ENCODE data around the gene AKAP11. TPM values are rescaled to one million over a fixed set of nuclear protein-coding genes. Genes with fewer than 3 reads are reported as not detected.

The AKAP11 gene
- total and polyA plus RNA-seq, 9 of the 15 experiments (the other 6 are each of a cell fraction or from before 2014, with no cell fraction given): 2.2 to 31.3 (median 10.9) TPM

- H3K79me2 ChIP-seq (ENCODE audit: control insufficient read depth, insufficient read depth, low read length): no peaks in the 10 kb centered on the region
- 0% methylated on average over 4 of the region's 5 CpGs for WGBS (ENCODE audit: insufficient coverage, low coverage, missing lambda C conversion rate)
- POLR2A ChIA-PET: interaction anchor here (0.6 kb wide), 1 partner anchor 126 kb away, joined by 3 read pairs; no protein-coding TSS in a partner anchor
- peaks cover 0 to 2% of the 10 kb centered on the region in 2 experiments; a peak in 2 of 5 replicates for H3K27me3 ChIP-seq (ENCODE audit: control insufficient read depth in 2 of 2, insufficient read depth in 2 of 2, low read length in 2 of 2)
- DNase-seq (ENCODE audit: extremely low read depth in 1 of 4, low spot score in 3 of 4): no peak
- H3K9ac ChIP-seq (ENCODE audit: insufficient read depth in 1 of 2, low read depth in 2 of 2, low read length in 2 of 2): no peak overlapping the region
- no TSS peak for BruUV-seq (replicated peaks)
- no peaks in the 10 kb centered on the region for H3K9me1 ChIP-seq (ENCODE audit: control insufficient read depth, insufficient read depth, low read length)
- no peaks in the 10 kb centered on the region for H3K36me3 ChIP-seq (ENCODE audit: control insufficient read depth, insufficient read depth, low read length)
- no peak overlapping the region for H3K4me3 ChIP-seq
- no peak overlapping the region for H3K27ac ChIP-seq (ENCODE audit: extremely low read depth, low read depth, low read length)
- CTCF ChIA-PET (ENCODE audit: low intra/inter-chr PET ratio): no interaction called here
- in situ Hi-C loops (cut with MboI) (no loop called here), intact Hi-C loops (cut with micrococcal nuclease) (no loop called here)
- FAIRE-seq: no peak
- no peaks in the 10 kb centered on the region for H4K20me1 ChIP-seq (replicated peaks; ENCODE audit: control insufficient read depth, insufficient read depth, low read length)
- H2AFZ ChIP-seq (ENCODE audit: low read depth, low read length): no peak overlapping the region
- H3K9me3 ChIP-seq (replicated peaks; ENCODE audit: control insufficient read depth, insufficient read depth, low read depth, low read length): no peaks in the 10 kb centered on the region
- H3K4me2 ChIP-seq (ENCODE audit: insufficient read depth, low read length): no peak overlapping the region
- no peak for ATAC-seq
- H3K4me1 ChIP-seq (replicated peaks in 1 of 2; ENCODE audit: control insufficient read depth in 2 of 2, insufficient read depth in 2 of 2, low read length in 2 of 2): no peaks in the 10 kb centered on the region
- TF ChIP-seq GATAD2A (IDR thresholded peaks at IDR 0.05) (no peak), ZNF707 (CRISPR knock-in tag; conservative IDR thresholded peaks at IDR 0.05) (no peak), MYNN (IDR thresholded peaks at IDR 0.05) (no peak), MYNN (CRISPR knock-in tag; IDR thresholded peaks at IDR 0.05) (no peak), ZMIZ1 (IDR thresholded peaks at IDR 0.05; ENCODE audit: low read depth in 2 of 2, low read length in 2 of 2) (no peak), CHD7 (IDR thresholded peaks at IDR 0.05; ENCODE audit: low read depth, low read length) (no peak)
Measured at GRCh38 chr13:42356184-42356575, 84.2 kb downstream of the AKAP11 start.

Data from K562 (cell line).